Right renal pelvis (tissue), 4 donors: ENCODE data around the gene MVD. TPM values are rescaled to one million over a fixed set of nuclear protein-coding genes. Genes with fewer than 3 reads are reported as not detected.
A peak's percentile ranks its signal among the peaks of the same experiment; 100 is the strongest.
"Not testable (repeated sequence)": the region's sequence is repeated elsewhere in the genome, so short reads cannot be mapped to it uniquely, and the experiment has no call there.

Experiments
- DNase-seq, 4 donors: peaks; one replicate each; pipeline ENCODE4 v3.0.0-alpha.2; 2013; ENCODE audit warnings: low read depth in 4 of 4, low spot score in 3 of 4, missing footprints in 1 of 4
- polyA plus RNA-seq, 4 donors: library from polyadenylated mRNA; unstranded; fragments of 120-200 nt; gene quantifications; one replicate each; pipeline ENCODE4 v1.2.1, GENCODE V29; 2013; ENCODE audit not compliant: insufficient read length in 4 of 4

The MVD gene
- polyA plus RNA-seq, 4 donors, result 25.4 to 40.6 (median 27.4) TPM

DNA sequence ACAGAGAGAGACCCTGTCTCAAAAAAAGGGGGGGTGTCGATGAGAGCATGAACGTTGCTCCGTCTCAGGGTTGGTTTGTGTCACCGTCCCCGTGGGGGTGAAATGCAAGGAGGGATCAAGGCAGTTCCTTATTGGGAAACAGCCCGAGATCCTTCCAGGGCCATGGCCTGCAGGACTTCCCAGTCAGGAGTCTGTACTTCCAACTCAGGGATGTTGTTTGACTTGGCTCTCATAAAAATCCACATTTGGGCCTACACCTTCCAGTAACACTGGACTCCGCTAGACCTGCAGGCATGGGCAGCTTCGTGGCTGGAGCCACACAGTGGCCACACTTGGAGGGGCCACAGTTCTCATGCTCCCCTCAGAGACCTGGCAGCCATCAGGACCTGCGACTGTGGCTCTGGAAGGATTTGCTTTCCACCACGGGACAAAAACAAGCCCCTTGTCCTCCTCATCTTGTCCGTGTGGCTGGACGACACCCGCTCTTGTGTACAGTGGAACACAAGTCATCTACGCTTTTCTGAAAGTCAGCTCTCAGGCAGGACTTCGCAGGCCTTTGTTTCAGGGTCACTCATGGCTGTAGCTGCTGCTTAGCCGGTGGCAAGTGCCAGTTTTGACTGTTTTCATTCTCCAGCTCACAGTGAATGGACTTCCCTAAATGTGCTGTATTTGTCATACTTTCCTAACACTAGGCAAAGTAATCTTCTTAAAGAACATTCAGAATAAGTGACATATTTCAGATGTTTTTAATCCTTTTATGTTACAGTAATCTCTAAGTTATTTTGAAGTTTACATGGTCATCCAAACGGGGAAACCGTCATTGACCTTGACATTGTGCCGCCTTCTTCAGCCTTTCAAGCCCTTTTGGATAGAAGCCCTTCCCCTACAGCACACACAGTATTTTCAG is 48.7 kb downstream of the MVD start:
- DNase-seq, result no peak

DNA sequence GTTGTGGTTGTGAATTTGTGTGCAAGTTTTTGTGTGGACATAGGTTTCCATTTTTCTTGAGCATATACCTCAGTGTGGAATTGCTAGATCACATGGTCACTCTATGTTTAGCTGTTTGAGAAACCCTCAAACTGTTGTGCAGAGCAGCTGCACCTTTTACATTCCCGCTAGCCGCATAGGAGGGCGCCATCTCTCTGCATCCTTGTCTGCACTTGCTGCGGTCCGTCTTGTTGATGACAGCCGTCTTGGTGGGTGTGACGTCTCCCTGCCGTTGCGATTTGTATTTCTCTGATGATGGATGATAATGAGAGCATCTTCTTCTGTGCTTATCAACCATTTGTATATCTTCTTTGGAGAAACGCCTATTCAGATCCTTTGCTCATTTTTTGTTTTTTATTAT is 49.6 kb downstream of the MVD start:
- DNase-seq, result no peak

DNA sequence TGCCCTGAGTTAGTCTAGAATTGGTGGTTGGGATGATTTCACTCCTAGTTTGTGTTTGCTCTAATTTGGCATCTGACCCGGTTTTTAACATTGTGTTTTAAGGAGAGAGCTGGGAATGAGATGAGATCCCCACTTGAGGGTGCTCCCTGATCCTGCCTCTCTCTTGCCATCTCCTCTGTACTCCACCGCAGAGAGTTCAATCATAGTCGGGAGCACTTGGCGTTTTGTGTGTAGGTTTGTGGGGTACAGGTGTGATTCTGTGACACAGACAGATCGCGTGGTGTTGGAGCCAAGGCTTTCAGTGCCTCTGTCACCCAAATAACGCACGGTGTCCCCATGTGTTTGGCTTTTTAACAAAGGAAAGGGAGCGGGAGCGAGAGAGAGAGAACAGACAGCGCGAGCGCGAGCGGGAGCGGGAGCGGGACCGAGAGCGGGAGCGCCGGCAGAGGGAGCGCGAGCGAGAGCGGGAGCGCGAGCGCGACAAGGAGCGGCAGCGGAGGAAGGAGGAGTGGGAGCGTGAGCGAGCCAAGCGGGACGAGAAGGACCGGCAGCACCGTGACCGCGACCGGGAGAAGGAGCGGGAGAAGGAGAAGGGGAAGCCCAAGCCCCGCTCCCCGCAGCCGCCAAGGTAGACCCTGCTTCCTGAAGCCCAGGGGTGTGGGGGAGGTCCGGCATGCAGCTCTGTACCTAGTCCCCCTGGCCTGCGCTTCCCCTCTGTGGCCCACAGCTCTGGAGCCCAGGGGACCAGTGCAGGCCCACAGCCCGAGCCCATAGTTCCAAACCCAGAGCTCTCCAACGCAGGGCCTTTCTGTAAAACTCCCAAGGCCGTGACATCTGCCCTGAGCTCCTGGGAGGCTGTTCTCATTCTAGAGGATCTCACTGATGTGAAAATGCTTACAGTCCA is 51.7 kb downstream of the MVD start:
- DNase-seq, result peak in 2 of 4 donors; percentile 12 to 58

DNA sequence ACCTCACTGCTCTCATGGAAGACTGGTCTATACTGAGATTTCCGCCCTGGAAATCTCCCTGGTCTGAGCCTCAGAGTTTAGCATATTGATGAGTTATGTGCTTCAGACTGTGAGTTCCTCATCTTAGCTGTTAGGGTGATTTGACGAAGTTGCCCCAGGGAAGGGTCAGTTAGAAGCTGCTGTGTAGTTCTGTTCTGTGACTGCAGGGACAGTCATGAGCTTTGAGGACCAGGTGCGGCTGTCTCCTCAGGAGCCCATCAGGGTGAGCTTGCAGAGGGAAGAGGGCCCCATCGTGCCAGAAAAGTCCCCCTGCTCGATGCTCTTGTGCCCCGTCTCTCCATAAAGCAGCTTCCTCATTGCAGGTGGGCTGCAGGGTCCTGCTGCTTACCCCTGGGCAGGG is 52.8 kb downstream of the MVD start:
- no peak for DNase-seq

DNA sequence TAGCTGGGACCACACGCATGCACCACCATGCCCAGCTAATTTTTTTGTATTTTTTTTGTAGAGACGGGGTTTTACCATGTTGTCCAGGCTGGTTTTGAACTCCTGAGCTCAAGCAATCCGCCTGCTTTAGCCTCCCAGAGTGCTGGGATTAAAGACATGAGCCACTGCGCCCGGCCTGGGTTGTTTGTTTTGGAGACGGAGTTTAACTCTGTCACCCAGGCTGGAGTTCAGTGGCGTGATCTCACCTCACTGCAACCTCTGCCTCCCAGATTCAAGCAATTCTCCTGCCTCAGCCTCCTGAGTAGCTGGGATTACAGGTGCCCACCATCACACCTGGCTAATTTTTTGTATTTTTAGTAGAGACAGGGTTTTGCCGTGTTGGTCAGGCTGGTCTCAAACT is 53.5 kb downstream of the MVD start:
- DNase-seq, result not testable (repeated sequence)

DNA sequence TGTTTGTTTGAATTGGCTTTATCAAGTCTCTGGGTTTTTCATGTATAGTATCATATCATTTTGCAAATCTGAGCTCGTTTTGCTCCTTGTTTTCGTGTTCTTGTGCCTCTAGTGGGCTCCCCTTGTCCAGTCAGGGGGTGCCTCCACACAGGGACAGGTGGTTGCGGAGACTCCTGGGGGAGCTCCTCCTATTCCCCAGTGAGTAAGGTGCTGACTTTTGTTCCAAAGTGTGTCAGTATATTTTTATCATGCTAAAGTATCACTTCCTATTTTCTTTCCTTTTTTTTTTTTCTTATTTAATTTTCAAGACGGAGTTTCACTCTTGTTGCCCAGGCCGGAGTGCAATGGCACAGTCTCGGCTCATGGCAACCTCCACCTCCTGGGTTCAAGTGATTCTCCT is 54.8 kb downstream of the MVD start:
- DNase-seq, result no peak

DNA sequence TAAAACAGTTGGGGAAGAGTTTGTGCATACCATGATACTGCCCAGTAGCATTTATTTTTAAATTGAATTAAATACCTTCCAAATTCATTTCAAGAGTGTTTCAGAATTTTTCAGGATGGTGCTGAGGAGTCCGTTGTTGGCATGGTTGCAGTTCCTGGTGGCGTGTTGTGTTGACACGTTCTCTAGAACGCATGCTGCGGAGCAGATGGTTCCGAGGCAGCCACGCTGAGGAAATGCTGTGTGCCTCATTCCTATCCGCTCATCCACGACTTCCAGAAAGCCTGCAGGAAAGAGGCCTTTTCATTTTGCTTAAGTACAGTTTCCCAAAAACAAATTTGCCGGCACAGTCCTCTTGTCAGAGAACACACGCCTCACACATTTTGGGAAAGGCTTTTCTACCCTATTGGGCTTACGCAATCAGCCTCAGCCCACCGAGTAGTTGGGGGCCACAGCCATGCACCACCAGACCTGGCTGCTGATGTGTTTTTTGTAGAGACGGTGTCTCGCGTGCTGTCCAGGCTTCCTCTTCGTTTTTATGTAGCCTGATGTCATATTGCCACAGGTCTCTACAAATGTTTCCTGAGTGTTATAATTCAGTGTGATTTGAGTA is 56.6 kb downstream of the MVD start:
- DNase-seq, result no peak

DNA sequence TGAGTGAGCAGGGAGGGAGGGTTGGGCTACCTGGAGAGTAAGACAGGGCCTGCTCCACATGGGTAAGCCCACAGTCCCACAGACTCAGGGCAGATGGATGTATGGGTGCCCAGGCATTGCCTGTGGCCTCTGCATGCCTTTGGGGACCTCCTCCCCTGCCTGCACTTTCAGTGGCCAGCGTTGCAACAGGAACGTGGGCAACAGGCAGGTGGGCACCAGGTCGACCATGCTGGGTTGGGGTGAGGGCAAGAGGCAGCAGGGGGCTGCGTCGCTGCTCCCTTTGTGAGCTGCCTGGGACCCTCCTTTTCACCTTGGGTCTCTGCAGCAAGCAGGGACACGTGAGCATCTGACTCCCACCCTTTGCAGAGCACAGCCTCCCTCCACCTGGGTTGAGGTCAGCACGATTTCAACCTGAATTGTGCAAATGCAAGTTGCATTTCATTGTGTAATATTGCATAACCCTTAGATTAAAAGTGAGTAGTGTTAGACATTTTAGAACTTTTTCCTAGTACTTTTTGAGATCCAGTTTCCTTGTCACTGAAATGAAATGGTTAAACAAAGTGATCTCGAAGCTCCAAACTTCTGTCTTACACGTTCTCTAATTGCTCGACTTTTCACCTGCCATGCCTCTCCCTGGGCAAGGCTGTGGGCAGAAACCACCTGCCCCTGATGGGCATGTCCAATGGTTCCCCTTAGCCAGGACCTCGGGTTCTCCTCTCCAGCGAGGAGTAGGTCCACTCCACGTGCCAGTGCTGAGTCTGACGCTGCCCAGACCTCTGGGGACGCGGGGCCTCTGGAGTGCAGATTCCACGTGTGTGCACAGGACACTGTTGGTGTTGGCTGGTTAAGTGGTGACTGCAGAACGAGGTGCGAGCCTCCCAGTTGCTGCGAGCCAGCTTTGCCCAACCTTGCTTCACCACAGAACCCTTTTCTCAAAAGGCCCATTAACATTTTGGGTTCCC is 57.4 kb downstream of the MVD start:
- DNase-seq, result no peak

DNA sequence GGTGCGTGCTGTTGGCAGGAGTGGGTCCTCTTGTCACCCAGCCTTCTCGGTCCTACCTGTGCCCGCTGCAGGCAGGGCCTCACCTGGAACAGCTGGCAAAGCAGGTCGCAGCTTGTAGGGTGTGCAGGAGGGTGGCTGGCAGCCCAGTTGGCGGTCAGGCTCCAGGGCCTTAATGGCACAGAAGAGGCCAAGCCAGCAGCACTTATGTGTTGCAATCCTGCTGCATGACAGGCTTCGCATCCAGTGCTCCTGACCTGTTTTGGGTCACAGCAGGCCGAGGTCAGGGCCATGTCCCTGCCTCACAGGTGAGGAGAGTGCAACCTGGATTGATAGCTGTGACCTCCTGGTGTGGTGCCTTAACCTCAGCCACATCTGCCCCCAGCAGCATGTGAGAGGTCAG is 60.8 kb downstream of the MVD start:
- no peak for DNase-seq

Other genes with a start within 250 kb of the MVD start
- 1 to 10 TPM; 2.3 to 5.3 (median 3.2) TPM for gene ZFPM1, start 209.8 kb downstream of the MVD start, polyA plus RNA-seq
- 10 to 100 TPM; 32.6 to 42.2 (median 34.8) TPM for gene ZC3H18, start 92.7 kb downstream of the MVD start, polyA plus RNA-seq
- under 1 TPM in 1 of 4 donors, not detected in 3; 0.20 TPM for gene IL17C, start 24.5 kb downstream of the MVD start, polyA plus RNA-seq
- 100 to 1,000 TPM; 102 to 202 (median 108) TPM for gene CYBA, start 12.0 kb downstream of the MVD start, polyA plus RNA-seq
- gene SNAI3, start 23.4 kb upstream of the MVD start, polyA plus RNA-seq, result under 1 TPM; 0.39 to 0.86 (median 0.60) TPM
- 10 to 100 TPM; 14.1 to 21.7 (median 19.9) TPM for gene RNF166, start 43.3 kb upstream of the MVD start, polyA plus RNA-seq
- 10 to 100 TPM; 10.3 to 17.9 (median 10.8) TPM for gene CTU2, start 43.4 kb upstream of the MVD start, polyA plus RNA-seq
- 10 to 100 TPM; 25.6 to 55.5 (median 32.9) TPM for gene PIEZO1, start 122.1 kb upstream of the MVD start, polyA plus RNA-seq
- gene CDT1, start 140.7 kb upstream of the MVD start, polyA plus RNA-seq, result 10 to 100 TPM; 14.4 to 21.9 (median 14.9) TPM
- gene APRT, start 148.8 kb upstream of the MVD start, polyA plus RNA-seq, result 100 to 1,000 TPM in 1 of 4 donors, 10 to 100 TPM in 3; 80.7 to 126 (median 87.1) TPM
- gene GALNS, start 193.9 kb upstream of the MVD start, polyA plus RNA-seq, result 10 to 100 TPM; 21.3 to 23.4 (median 22.7) TPM
- 10 to 100 TPM; 73.2 to 90.6 (median 80.1) TPM for gene TRAPPC2L, start 194.0 kb upstream of the MVD start, polyA plus RNA-seq
- gene PABPN1L, start 203.6 kb upstream of the MVD start, polyA plus RNA-seq, result under 1 TPM in 1 of 4 donors, not detected in 3; 0.09 TPM